ENCODE data around the gene PPP1R12B.
A peak's percentile ranks its signal among the peaks of the same experiment; 100 is the strongest.

PPP1R12B gene, protein sequence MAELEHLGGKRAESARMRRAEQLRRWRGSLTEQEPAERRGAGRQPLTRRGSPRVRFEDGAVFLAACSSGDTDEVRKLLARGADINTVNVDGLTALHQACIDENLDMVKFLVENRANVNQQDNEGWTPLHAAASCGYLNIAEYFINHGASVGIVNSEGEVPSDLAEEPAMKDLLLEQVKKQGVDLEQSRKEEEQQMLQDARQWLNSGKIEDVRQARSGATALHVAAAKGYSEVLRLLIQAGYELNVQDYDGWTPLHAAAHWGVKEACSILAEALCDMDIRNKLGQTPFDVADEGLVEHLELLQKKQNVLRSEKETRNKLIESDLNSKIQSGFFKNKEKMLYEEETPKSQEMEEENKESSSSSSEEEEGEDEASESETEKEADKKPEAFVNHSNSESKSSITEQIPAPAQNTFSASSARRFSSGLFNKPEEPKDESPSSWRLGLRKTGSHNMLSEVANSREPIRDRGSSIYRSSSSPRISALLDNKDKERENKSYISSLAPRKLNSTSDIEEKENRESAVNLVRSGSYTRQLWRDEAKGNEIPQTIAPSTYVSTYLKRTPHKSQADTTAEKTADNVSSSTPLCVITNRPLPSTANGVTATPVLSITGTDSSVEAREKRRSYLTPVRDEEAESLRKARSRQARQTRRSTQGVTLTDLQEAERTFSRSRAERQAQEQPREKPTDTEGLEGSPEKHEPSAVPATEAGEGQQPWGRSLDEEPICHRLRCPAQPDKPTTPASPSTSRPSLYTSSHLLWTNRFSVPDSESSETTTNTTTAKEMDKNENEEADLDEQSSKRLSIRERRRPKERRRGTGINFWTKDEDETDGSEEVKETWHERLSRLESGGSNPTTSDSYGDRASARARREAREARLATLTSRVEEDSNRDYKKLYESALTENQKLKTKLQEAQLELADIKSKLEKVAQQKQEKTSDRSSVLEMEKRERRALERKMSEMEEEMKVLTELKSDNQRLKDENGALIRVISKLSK

DNA sequence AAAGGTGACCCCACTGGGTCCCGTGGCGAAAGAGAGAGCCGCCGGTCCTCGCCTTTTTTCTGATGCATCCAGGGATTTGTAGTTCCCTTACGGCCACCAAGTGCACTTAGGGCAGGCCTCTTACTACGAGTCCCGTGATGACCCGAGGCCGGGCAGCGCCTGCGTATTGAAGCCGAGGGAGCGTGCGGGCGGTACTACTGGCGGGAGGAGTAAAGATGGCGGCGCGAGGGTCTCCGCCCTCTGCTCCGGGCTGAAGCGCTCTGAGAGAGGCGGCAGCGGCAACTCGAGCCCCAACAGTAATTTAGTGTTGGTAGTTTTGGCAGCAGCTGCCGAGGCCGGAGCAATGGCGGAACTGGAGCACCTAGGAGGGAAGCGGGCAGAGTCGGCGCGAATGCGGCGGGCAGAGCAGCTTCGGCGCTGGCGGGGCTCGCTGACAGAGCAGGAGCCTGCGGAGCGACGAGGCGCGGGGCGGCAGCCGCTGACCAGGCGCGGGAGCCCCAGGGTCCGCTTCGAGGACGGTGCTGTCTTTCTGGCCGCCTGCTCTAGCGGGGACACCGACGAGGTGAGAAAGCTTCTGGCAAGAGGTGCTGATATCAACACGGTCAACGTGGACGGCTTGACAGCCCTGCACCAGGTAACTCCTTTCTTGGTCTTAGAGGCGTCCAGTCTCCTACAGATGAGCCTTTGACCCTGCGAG lies at the start of gene PPP1R12B:
TSS of gene PPP1R12B (plus strand) at position 191 of the 697 bp plus-strand sequence. CDS start at position 344, 153 bp downstream.
- peak within 1 kb of the TSS; percentile 98 for H3K4me3 ChIP-seq (ENCODE audit: low read depth, low read length)
- TF ChIP-seq, protein P1, sequence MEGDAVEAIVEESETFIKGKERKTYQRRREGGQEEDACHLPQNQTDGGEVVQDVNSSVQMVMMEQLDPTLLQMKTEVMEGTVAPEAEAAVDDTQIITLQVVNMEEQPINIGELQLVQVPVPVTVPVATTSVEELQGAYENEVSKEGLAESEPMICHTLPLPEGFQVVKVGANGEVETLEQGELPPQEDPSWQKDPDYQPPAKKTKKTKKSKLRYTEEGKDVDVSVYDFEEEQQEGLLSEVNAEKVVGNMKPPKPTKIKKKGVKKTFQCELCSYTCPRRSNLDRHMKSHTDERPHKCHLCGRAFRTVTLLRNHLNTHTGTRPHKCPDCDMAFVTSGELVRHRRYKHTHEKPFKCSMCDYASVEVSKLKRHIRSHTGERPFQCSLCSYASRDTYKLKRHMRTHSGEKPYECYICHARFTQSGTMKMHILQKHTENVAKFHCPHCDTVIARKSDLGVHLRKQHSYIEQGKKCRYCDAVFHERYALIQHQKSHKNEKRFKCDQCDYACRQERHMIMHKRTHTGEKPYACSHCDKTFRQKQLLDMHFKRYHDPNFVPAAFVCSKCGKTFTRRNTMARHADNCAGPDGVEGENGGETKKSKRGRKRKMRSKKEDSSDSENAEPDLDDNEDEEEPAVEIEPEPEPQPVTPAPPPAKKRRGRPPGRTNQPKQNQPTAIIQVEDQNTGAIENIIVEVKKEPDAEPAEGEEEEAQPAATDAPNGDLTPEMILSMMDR (IDR thresholded peaks at IDR 0.05; ENCODE audit: insufficient read depth, low read length, missing control alignments): no peak
- CTCF ChIA-PET: interaction anchor here (1.2 to 2.3 kb wide), 4 partner anchors 7 to 159 kb away, joined by 3 to 8 read pairs (median 5); partner anchors contain the start of gene UBE2T
- DNase-seq (ENCODE audit: low read depth, low spot score): peak; percentile 96
- POLR2A ChIA-PET: interaction anchor here (1.0 kb wide), 1 partner anchor 19 kb away, joined by 3 read pairs; no protein-coding TSS in a partner anchor

DNA sequence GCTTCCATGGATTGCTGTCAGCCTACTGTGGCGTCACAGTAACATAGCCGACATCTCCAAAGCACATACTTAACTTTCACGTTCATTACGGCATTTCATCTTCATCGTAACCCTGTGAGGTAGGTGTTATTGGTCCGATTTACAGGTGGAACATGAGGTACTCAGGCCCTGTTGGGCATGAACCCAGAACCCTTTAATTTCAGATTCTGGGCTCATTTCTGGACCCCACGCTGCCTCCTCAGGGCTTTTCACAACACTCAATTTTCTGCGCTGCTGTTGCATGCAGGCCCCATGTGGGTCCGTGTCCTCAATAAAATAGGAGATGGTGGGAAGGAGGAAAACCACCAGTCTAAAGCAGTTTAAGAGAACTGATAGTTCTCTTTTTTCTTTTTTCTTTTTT lies 46.3 kb upstream of the PPP1R12B start:
- CTCF ChIA-PET: interaction anchor here (1.0 to 12.7 kb wide), 3 partner anchors 14 to 116 kb away, joined by 4 to 123 read pairs (median 113); partner anchors contain the start of gene LGR6
- no peak overlapping the region for H3K4me3 ChIP-seq (ENCODE audit: low read depth, low read length)
- no peak for DNase-seq (ENCODE audit: low read depth, low spot score)
- TF ChIP-seq, protein P1 (IDR thresholded peaks at IDR 0.05; ENCODE audit: insufficient read depth, low read length, missing control alignments): no peak
- POLR2A ChIA-PET: no interaction called here

DNA sequence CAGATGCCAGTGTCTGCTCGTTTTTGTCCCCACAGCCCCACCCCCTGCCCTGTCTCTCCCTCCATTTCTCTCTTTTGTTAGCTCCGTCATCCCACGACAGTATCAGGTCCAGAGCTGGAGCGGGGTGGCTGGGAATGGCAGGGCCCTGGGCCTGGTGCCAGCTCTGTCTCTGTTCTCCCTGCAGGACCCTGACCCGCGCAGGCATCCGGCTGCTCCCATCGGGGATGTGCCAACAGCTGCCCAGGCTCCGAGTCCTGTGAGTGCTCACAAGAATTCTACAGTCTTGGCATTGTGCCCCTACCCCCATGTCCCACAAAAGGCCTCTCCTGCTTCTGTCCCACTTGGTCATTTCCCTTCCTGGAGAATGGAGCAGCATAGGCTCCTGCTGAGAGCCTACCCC lies 44.1 kb upstream of the PPP1R12B start:
- DNase-seq (ENCODE audit: low read depth, low spot score): no peak
- H3K4me3 ChIP-seq (ENCODE audit: low read depth, low read length): no peak overlapping the region
- ChIA-PET POLR2A (no interaction called here), CTCF (interaction anchor here (0.7 to 12.7 kb wide), 4 partner anchors 11 to 118 kb away, joined by 3 to 123 read pairs (median 58); no protein-coding TSS in a partner anchor)
- TF ChIP-seq, protein P1 (IDR thresholded peaks at IDR 0.05; ENCODE audit: insufficient read depth, low read length, missing control alignments): no peak

DNA sequence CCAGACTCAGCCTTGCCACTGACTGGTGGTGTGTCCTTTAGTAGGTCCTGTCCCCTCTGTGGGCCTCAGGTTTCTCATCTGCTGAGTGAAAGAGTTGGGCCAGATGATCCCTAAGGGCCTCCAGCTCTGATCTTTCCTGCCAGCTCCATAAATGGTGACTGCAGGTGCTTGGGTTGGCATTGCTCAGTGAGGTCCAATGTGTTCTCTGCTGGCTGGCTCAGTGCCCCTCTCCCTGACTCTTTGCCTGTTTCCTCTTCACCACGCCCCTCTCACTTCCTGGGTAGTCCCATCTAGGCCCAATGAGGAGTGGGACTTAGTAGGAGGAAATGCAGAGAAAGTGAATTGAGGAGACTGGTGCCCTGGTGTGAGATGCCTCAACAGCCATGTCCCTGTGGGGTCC lies 43.3 kb upstream of the PPP1R12B start:
- POLR2A ChIA-PET: no interaction called here
- no peak for DNase-seq (ENCODE audit: low read depth, low spot score)
- TF ChIP-seq, protein P1 (IDR thresholded peaks at IDR 0.05; ENCODE audit: insufficient read depth, low read length, missing control alignments): no peak
- CTCF ChIA-PET: interaction anchor here (1.3 to 12.7 kb wide), 4 partner anchors 11 to 119 kb away, joined by 3 to 123 read pairs (median 74); partner anchors contain the start of gene LGR6
- no peak overlapping the region for H3K4me3 ChIP-seq (ENCODE audit: low read depth, low read length)

DNA sequence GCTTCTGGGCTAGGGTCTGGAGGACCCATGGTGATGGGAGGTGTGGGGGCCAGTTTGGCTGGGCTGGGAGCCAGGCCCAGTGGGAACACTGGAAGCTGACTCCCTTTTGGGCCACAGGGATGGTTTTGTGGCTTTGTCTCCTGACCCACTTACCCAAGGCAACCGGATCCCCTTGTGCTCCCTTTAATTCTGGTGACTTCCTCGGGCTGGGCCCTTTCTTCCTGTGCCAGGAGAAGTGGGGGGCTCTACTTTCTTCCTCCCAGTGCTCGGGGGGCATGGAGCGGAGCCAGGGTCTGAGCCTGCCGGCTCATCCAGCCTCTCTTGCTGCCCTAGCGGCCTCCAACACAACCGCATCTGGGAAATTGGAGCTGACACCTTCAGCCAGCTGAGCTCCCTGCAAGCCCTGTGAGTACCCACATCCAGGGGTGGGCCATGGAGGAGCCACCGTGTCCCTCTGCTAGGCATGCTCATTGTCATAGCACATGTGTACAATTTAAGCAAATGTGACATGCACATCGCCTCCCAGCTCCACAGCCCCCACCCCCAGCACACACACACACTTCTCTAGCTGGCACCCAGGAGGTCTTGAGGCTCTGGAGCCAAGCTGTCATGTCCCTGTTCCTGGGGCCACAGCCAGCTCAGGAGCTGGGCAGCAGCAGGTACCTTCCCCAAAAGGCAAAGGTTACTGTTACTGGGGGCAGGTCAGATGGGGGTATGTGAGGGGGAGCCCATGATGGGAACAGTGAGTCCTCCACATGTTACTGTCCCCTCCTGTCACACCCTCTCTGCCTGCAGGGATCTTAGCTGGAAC lies 41.8 kb upstream of the PPP1R12B start:
- DNase-seq (ENCODE audit: low read depth, low spot score): no peak
- CTCF ChIA-PET: interaction anchor here (0.7 to 12.7 kb wide), 11 partner anchors 9 to 120 kb away, joined by 3 to 123 read pairs (median 3); partner anchors contain the start of gene LGR6
- no peak overlapping the region for H3K4me3 ChIP-seq (ENCODE audit: low read depth, low read length)
- POLR2A ChIA-PET: interaction anchor here (1.0 kb wide), 1 partner anchor 9 kb away, joined by 3 read pairs; no protein-coding TSS in a partner anchor
- TF ChIP-seq, protein P1 (IDR thresholded peaks at IDR 0.05; ENCODE audit: insufficient read depth, low read length, missing control alignments): no peak

All from AG04449 (cell line).